Gastrocnemius medialis (tissue), 4 donors: ENCODE data around the gene CACNA1B. TPM values are rescaled to one million over a fixed set of nuclear protein-coding genes. Genes with fewer than 3 reads are reported as not detected.

Experiments
- ATAC-seq, 2 donors: fragments of 150-250 bp; one replicate each; pipeline ENCODE4 v1.9.1; 2016
- DNase-seq, 2 donors: peaks; one replicate each; pipeline ENCODE4 v3.0.0-alpha.2; 2019
- H3K27ac ChIP-seq, 4 donors: fragments of 200-600 bp; sonication (generic); 1 replicate in 1 of 4; 2 replicates in 3 of 4; pipeline ENCODE4 v1.5.1; 2016 to 2018; ENCODE audit warnings: mild to moderate bottlenecking in 2 of 4, moderate library complexity in 1 of 4
- H3K27me3 ChIP-seq, 3 donors: fragments of 200-600 bp; sonication (generic) in 2 of 3; 1 replicate in 1 of 3; 2 replicates in 2 of 3; pipeline versions ENCODE4 v1.5.1 to v1.6.0; 2016 to 2019; ENCODE audit warnings: mild to moderate bottlenecking in 1 of 3, moderate library complexity in 1 of 3
- H3K36me3 ChIP-seq, 2 donors: fragments of 200-600 bp; sonication (generic) in 1 of 2; one replicate each; pipeline ENCODE4 v1.5.1; 2017 to 2018
- H3K4me1 ChIP-seq, 2 donors: fragments of 200-600 bp; sonication (generic) in 1 of 2; one replicate each; pipeline ENCODE4 v1.5.1; 2016 to 2017; ENCODE audit warnings: mild to moderate bottlenecking in 2 of 2
- H3K4me3 ChIP-seq, 4 donors: fragments of 200-600 bp; sonication (generic) in 3 of 4; 1 replicate in 1 of 4; 2 replicates in 3 of 4; pipeline ENCODE4 v1.5.1; 2016 to 2019; ENCODE audit warnings: mild to moderate bottlenecking in 2 of 4
- H3K9me3 ChIP-seq, 3 donors: fragments of 200-600 bp; sonication (generic) in 2 of 3; 1 replicate in 1 of 3; 2 replicates in 2 of 3; pipeline ENCODE4 v1.5.1; 2016 to 2019
- CTCF ChIP-seq, 5 experiments: fragments of 450-650 bp in 3 of 5; fragments of 200-600 bp in 2 of 5; sonication (generic) in 2 of 5; IDR thresholded peaks in 4 of 5; conservative IDR thresholded peaks in 1 of 5; 1 replicate in 4 of 5; 2 replicates in 1 of 5; pipeline ENCODE4 v1.5.1; 2016 to 2019; ENCODE audit warnings: antibody characterized with exemption in 5 of 5, mild to moderate bottlenecking in 3 of 5, moderate library complexity in 3 of 5
- POLR2A ChIP-seq, 2 donors: fragments of 450-650 bp; IDR thresholded peaks; one replicate each; pipeline ENCODE4 v1.6.1; 2017; ENCODE audit warnings: antibody characterized with exemption in 2 of 2, mild to moderate bottlenecking in 2 of 2, moderate library complexity in 2 of 2
- in situ Hi-C, 4 donors: fragments of 200-750 bp; cut with MboI; loops; one replicate each; pipeline versions ENCODE4 v1.15.0 to v1.8.0; 2017; ENCODE audit warnings: low sequenced_read_pairs in 4 of 4
- intact Hi-C: fragments of 100-400 bp; cut with DNase I; formaldehyde crosslinking; loops from one replicate; pipeline ENCODE4 v1.15.1; 2023; ENCODE audit warnings: low total_unique reads
- total RNA-seq, 4 donors: library from RNA; depleted of rRNA; stranded (reverse); fragments of >200 nt; gene quantifications; one replicate each; pipeline versions ENCODE4 v1.1.0 to v1.2.3, GENCODE V29; 2016

The CACNA1B gene
- total RNA-seq, 4 donors from 2014 or later: 0.07 TPM; not detected in 3

- no peak for ATAC-seq
Observed at GRCh38 chr9:138074516-138074915, 196.9 kb downstream of the CACNA1B start.

GRCh38 chr9:138075496-138075895, 197.9 kb downstream of the CACNA1B start:
- ATAC-seq (no peak), DNase-seq (no peak)
- Histone ChIP-seq H3K27ac (no peak overlapping the region), H3K27me3 (peaks cover 0 to 3% (median 0%) of the 10 kb centered on the region in 3 donors), H3K4me1 (no peaks in the 10 kb centered on the region), H3K4me3 (no peak overlapping the region), H3K9me3 (no peaks in the 10 kb centered on the region), H3K36me3 (no peaks in the 10 kb centered on the region)
- TF ChIP-seq CTCF (IDR thresholded peaks at IDR 0.05 in 4 of 5, conservative IDR thresholded peaks at IDR 0.05 in 1 of 5) (no peak), POLR2A (IDR thresholded peaks at IDR 0.05) (no peak)
- in situ Hi-C loops: no loop called here
- intact Hi-C loops: no loop called here

More at GRCh38 chr9:138074516-138074915, 196.9 kb downstream of the CACNA1B start:
- H3K27ac ChIP-seq: no peak overlapping the region
- H3K36me3 ChIP-seq: no peaks in the 10 kb centered on the region
- H3K4me3 ChIP-seq: no peak overlapping the region
- intact Hi-C loops (no loop called here), in situ Hi-C loops (no loop called here)
- no peak for DNase-seq
- no peaks in the 10 kb centered on the region for H3K9me3 ChIP-seq
- TF ChIP-seq POLR2A (IDR thresholded peaks at IDR 0.05) (no peak), CTCF (IDR thresholded peaks at IDR 0.05 in 4 of 5, conservative IDR thresholded peaks at IDR 0.05 in 1 of 5) (no peak)
- H3K27me3 ChIP-seq: peaks cover 0 to 3% (median 0%) of the 10 kb centered on the region in 3 donors
- no peaks in the 10 kb centered on the region for H3K4me1 ChIP-seq

- no peak for TF ChIP-seq POLR2A (IDR thresholded peaks at IDR 0.05)
- TF ChIP-seq CTCF (IDR thresholded peaks at IDR 0.05 in 4 of 5, conservative IDR thresholded peaks at IDR 0.05 in 1 of 5): no peak
- Histone ChIP-seq H3K4me3 (no peak overlapping the region), H3K27me3 (peaks cover 0 to 3% (median 0%) of the 10 kb centered on the region in 3 donors), H3K4me1 (no peaks in the 10 kb centered on the region), H3K27ac (no peak overlapping the region), H3K9me3 (no peaks in the 10 kb centered on the region), H3K36me3 (no peaks in the 10 kb centered on the region)
- intact Hi-C loops (no loop called here), in situ Hi-C loops (no loop called here)
- DNase-seq (no peak), ATAC-seq (no peak)
Observed at GRCh38 chr9:138075961-138076649, 198.5 kb downstream of the CACNA1B start.

GRCh38 chr9:138076650-138077009, 199.0 kb downstream of the CACNA1B start:
- no peak for TF ChIP-seq POLR2A (IDR thresholded peaks at IDR 0.05)
- no peak for TF ChIP-seq CTCF (IDR thresholded peaks at IDR 0.05 in 4 of 5, conservative IDR thresholded peaks at IDR 0.05 in 1 of 5)
- ATAC-seq: no peak
- H3K36me3 ChIP-seq: no peaks in the 10 kb centered on the region
- no peak for DNase-seq
- no peak overlapping the region for H3K27ac ChIP-seq
- no peaks in the 10 kb centered on the region for H3K4me1 ChIP-seq
- H3K9me3 ChIP-seq: no peaks in the 10 kb centered on the region
- H3K27me3 ChIP-seq: peaks cover 0 to 3% (median 0%) of the 10 kb centered on the region in 3 donors
- H3K4me3 ChIP-seq: no peak overlapping the region
- in situ Hi-C loops: no loop called here
- intact Hi-C loops: no loop called here

- Histone ChIP-seq H3K36me3 (no peaks in the 10 kb centered on the region), H3K4me1 (no peaks in the 10 kb centered on the region), H3K4me3 (no peak overlapping the region), H3K27me3 (peaks cover 0 to 3% (median 0%) of the 10 kb centered on the region in 3 donors), H3K27ac (no peak overlapping the region), H3K9me3 (no peaks in the 10 kb centered on the region)
- DNase-seq (no peak), ATAC-seq (no peak)
- in situ Hi-C loops (no loop called here), intact Hi-C loops (no loop called here)
- TF ChIP-seq CTCF (IDR thresholded peaks at IDR 0.05 in 4 of 5, conservative IDR thresholded peaks at IDR 0.05 in 1 of 5) (no peak), POLR2A (IDR thresholded peaks at IDR 0.05) (no peak)
Observed at GRCh38 chr9:138077126-138077525, 199.5 kb downstream of the CACNA1B start.
